Ishikawa (cell line): ENCODE results near the gene IL17RD.

Experiments
- CEBPB ChIP-seq: IDR thresholded peaks from 2 replicates; pipeline ENCODE4 v1.6.1; 2012
- EGR1 ChIP-seq: IDR thresholded peaks from 2 replicates; pipeline ENCODE4 v1.6.1; 2012

- TF ChIP-seq EGR1 (no peak), CEBPB (no peak)
Measured at GRCh38 chr3:57150113-57150581, 15.0 kb downstream of the IL17RD start.
